B cell (primary cell): Measurements from ENCODE around the gene FAM72A.

Experiments
- EZH2 ChIP-seq: IDR thresholded peaks from 2 replicates; pipeline ENCODE4 v1.6.1; 2012; ENCODE audit warnings: borderline replicate concordance, low read depth, mild to moderate bottlenecking, moderate library complexity, low read length; ENCODE audit not compliant: insufficient read depth, poor library complexity, severe bottlenecking
- TF ChIP-seq, protein P1 (sequence below): fragments of 200-600 bp; IDR thresholded peaks from one replicate; pipeline ENCODE4 v1.8.0; 2022; ENCODE audit warnings: antibody characterized with exemption, mild to moderate bottlenecking

DNA sequence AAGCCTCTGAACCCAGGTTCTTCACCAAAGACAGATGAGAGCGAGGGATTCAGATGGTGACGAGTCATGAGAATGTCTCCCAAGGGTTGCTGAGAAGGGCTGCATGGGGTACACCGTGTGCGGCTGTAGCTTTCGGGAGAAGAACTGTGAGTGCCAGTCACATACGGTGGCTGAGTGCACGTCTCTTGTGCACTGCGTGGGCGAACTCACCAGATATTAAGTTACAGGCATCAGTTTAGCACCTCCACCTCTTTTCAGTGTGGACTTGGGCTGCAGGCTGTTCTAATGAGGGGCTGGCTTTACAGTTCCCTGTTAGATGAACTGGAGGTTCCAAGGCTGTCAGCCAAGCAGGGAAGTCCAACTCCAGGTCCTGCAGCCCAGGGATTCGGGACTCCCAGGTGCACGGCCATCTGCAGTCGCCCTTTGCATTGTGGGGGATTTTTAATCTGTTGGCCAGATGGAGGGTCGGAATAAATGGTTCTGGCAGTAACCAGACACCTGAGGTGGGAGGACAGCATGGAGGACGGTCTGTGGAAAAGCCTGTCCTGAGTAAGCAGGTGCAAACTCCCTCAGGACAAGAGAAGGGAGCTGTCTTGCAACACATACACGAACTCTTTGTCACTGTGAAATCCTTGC is 59.0 kb downstream of the FAM72A start:
- TF ChIP-seq, protein P1, sequence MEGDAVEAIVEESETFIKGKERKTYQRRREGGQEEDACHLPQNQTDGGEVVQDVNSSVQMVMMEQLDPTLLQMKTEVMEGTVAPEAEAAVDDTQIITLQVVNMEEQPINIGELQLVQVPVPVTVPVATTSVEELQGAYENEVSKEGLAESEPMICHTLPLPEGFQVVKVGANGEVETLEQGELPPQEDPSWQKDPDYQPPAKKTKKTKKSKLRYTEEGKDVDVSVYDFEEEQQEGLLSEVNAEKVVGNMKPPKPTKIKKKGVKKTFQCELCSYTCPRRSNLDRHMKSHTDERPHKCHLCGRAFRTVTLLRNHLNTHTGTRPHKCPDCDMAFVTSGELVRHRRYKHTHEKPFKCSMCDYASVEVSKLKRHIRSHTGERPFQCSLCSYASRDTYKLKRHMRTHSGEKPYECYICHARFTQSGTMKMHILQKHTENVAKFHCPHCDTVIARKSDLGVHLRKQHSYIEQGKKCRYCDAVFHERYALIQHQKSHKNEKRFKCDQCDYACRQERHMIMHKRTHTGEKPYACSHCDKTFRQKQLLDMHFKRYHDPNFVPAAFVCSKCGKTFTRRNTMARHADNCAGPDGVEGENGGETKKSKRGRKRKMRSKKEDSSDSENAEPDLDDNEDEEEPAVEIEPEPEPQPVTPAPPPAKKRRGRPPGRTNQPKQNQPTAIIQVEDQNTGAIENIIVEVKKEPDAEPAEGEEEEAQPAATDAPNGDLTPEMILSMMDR, result no peak
- no peak for TF ChIP-seq EZH2
